GM15510 (cell line): ENCODE results near the gene MDM4.

Experiments used
- POLR2A ChIP-seq: IDR thresholded peaks from 3 replicates; pipeline ENCODE4 v1.6.1; 2011; ENCODE audit warnings: borderline replicate concordance; ENCODE audit not compliant: insufficient read length; ENCODE audit errors: extremely low read depth

MDM4 gene

GRCh38 chr1:204503122-204503912, 12.9 kb upstream of the MDM4 start:
- TF ChIP-seq POLR2A, result no peak

GRCh38 chr1:204503913-204504519, 12.2 kb upstream of the MDM4 start:
- no peak for TF ChIP-seq POLR2A

GRCh38 chr1:204505674-204506200, 10.5 kb upstream of the MDM4 start:
- TF ChIP-seq POLR2A, result no peak

DNA sequence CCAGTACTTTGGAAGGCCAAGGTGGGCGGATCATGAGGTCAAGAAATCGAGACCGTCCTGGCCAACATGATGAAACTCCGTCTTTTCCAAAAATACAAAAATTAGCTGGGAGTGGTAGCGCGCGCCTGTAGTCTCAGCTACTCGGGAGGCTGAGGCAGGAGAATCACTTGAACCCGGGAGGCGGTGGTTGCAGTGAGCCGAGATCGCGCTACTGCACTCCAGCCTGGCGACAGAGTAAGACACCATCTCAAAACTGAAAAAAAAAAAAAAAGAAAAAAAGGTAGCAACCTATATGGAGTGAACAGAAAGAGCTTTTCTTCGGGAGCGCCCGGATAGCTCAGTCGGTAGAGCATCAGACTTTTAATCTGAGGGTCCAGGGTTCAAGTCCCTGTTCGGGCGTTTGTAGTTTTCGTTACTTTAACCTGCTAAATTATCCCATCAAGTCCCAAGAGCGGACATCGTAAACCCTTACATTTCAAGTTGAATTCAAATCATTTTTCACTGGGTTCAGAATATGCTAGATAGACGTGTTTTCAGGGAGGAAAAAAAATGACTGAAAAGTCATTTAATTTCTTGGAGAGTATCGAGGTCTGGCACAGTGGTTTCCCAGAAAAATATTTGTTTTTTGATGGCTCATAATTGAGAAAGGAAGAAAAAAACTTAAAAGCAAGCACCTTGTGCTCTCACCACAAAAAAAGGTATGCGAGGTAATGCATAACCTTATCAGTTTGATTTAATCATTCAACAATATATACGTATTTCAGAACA, 9.8 kb upstream of the MDM4 start:
- no peak for TF ChIP-seq POLR2A

- TF ChIP-seq POLR2A, result no peak
Measured at GRCh38 chr1:204506969-204507316, 9.3 kb upstream of the MDM4 start.

DNA sequence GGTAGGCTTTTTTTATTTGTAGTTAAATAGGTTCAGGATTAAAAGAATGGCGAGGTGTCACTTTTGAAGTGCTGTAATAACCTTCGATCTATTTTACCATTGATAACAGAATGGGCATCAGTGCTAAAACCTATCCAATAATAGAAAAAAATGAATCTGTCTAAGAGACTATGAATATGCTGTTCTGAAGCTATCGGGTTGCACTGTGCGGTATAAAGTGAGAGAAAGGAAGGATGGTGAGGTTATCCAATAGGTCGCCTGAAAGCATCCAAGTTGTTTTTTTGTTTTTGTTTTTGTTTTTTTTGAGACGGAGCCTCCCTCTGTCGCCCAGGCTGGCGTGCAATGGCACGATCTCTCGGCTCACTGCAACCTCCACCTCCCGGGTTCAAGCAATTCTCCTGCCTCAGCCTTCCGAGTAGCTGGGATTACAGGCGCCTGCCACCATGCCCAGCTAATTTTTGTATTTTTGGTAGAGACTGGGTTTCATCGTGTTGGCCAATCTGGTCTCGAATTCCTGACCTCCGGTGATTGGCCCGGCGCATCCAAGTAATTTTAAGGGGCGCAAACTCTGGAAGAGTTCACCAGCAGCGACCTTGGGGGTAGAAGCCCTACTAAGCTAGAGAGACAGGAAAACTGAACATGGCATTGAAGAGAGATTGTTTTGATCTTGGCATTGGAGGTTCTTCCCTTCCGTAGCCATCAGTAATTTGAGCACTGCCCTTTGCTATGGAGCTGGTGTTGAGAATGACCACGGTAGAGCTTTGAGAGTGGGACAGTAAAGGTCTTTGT, 8.7 kb upstream of the MDM4 start:
- no peak for TF ChIP-seq POLR2A

DNA sequence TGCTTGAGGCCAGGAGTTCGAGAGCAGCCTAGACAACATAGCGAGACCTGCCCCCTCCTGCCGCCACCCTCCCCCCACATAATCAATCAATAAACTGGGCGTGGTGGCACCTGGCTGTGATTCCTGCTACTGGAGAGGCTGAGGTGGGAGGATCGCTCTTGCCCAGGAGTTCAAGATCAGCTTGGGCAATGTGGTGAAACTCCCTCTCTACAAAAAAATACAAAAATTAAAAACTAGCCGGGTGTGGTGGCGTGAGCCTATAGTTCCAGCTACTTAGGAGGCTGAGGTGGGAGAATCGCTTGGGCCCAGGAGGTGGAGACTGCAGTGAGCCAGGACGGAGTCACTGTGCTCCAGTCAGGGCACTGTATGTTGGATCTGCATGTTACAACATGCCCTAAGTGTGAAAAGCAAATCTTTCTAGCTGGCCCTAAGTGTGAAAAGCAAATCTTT, 7.0 kb upstream of the MDM4 start:
- TF ChIP-seq POLR2A, result no peak

GRCh38 chr1:204511366-204511765, 4.8 kb upstream of the MDM4 start:
- TF ChIP-seq POLR2A, result no peak

GRCh38 chr1:204513117-204513716, 3.0 kb upstream of the MDM4 start:
- TF ChIP-seq POLR2A, result no peak

GRCh38 chr1:204514828-204515227, 1.4 kb upstream of the MDM4 start:
- no peak for TF ChIP-seq POLR2A

GRCh38 chr1:204520834-204521709, 4.9 kb downstream of the MDM4 start:
- no peak for TF ChIP-seq POLR2A

- no peak for TF ChIP-seq POLR2A
Measured at GRCh38 chr1:204523605-204524215, 7.5 kb downstream of the MDM4 start.

DNA sequence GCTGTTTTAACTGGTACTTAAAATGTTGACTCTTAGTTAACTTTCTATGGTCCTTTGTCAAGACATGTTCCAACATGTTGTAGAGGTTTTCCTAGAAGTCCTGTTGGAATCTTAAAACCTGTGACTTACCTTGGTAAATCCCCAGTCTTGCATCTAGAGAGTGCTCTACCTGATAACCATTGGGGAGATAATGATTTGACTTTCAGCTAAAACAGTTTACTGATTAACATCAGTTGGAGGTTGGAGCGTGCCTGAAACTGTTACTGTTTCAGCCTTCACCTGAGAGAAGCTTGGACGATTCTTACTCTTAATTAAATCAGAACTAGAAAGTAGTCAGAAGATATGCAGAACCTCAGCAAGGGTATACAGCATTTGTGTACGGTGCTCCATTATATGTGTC, 8.8 kb downstream of the MDM4 start:
- TF ChIP-seq POLR2A, result no peak
